ENCODE measurements around the gene SYNDIG1. TPM values are rescaled to one million over a fixed set of nuclear protein-coding genes. Genes with fewer than 3 reads are reported as not detected.

SYNDIG1 gene
- total and polyA plus RNA-seq, 2 donors (not counting 1 experiment from before 2014, with no cell fraction given): not detected

DNA sequence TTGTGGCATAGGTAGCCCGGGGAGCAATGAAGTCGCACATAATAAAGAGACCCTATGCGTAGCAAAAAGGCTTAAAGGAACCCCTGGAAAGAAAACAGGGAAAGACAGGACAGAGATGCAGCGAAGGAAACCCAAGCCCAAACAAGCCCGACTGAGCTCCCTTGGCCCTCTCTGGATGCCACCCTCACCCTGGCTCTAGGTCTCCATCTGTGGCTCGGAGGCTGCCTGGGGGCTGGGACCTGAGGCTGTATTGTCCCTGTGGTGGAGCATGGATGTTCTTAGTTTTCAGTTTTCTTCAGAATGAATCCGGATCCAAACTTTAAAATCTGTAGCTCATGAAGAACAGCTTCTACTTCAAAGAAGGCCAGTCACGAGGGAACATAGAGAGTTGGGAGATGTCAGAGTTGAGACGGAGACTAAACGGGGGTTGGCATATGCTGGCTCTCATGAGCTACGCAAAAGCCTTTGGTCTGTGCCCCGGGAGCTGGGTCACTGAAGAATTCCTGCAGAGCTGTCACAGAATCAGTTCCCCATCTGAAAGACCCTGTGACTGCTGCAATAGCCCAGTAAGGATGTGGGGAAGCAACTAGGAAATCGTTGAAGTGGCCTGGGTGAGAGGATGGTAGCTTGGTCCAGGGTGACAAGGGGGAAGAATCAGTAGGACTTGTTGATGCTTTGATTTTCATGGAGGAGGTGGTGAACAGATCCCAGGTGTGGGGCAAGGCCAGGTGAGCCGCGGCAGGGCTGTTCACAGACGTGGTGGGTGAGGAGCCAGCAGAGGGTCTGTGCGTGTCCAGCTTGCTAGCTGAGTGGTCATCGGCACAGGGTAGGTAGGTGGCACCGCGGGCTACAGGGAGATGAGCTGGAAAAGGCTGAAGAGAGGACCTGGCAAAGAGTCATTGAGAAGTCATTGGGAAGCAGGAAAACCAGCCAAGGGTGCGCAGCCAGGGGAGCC, 35.2 kb downstream of the SYNDIG1 start:
- H3K4me3 ChIP-seq (ENCODE audit: control extremely low read depth in 1 of 5, extremely low read depth in 1 of 5, insufficient read depth in 1 of 5, low read depth in 2 of 5, low read length in 4 of 5): no peak overlapping the region
- H3K27me3 ChIP-seq (replicated peaks in 1 of 4; ENCODE audit: control extremely low read depth in 1 of 4, control insufficient read depth in 3 of 4, insufficient read depth in 4 of 4, low read length in 3 of 4): no peaks in the 10 kb centered on the region
- H3K36me3 ChIP-seq (replicated peaks in 1 of 2; ENCODE audit: control extremely low read depth in 1 of 2, control insufficient read depth in 1 of 2, extremely low read depth in 1 of 2, insufficient read depth in 2 of 2, low read length in 1 of 2): no peaks in the 10 kb centered on the region
- no peak for DNase-seq
- no peaks in the 10 kb centered on the region for H4K20me1 ChIP-seq (ENCODE audit: control insufficient read depth, insufficient read depth, low read length, poor library complexity, severe bottlenecking)
- H2AFZ ChIP-seq (ENCODE audit: insufficient read depth, low read depth, low read length, poor library complexity, severe bottlenecking): no peak overlapping the region
- Mint-ChIP-seq H3K4me3 (no peak overlapping the region), H3K27ac (no peak overlapping the region), H3K9me3 (ENCODE audit: insufficient read depth) (no peaks in the 10 kb centered on the region), H3K4me1 (no peaks in the 10 kb centered on the region), H3K27me3 (peaks cover 11% of the 10 kb centered on the region)
- no peak for ATAC-seq (ENCODE audit: low read depth)
- 85% methylated on average over 21 of the region's 21 CpGs for WGBS (ENCODE audit: insufficient coverage)
- no peaks in the 10 kb centered on the region for H3K9me3 ChIP-seq (ENCODE audit: control extremely low read depth in 1 of 3, control insufficient read depth in 2 of 3, insufficient read depth in 1 of 3, low read length in 2 of 3)
- intact Hi-C loops (cut with micrococcal nuclease): no loop called here
- no peak overlapping the region for H3K9ac ChIP-seq (ENCODE audit: low read length)
- H3K79me2 ChIP-seq (ENCODE audit: control insufficient read depth, insufficient read depth, low read length): no peaks in the 10 kb centered on the region
- CTCF ChIA-PET: no interaction called here
- no peak for TF ChIP-seq EZH2 (IDR thresholded peaks at IDR 0.05; ENCODE audit: borderline replicate concordance, insufficient read depth, low read depth, low read length, poor library complexity, severe bottlenecking)
- TF ChIP-seq, protein P1, sequence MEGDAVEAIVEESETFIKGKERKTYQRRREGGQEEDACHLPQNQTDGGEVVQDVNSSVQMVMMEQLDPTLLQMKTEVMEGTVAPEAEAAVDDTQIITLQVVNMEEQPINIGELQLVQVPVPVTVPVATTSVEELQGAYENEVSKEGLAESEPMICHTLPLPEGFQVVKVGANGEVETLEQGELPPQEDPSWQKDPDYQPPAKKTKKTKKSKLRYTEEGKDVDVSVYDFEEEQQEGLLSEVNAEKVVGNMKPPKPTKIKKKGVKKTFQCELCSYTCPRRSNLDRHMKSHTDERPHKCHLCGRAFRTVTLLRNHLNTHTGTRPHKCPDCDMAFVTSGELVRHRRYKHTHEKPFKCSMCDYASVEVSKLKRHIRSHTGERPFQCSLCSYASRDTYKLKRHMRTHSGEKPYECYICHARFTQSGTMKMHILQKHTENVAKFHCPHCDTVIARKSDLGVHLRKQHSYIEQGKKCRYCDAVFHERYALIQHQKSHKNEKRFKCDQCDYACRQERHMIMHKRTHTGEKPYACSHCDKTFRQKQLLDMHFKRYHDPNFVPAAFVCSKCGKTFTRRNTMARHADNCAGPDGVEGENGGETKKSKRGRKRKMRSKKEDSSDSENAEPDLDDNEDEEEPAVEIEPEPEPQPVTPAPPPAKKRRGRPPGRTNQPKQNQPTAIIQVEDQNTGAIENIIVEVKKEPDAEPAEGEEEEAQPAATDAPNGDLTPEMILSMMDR (IDR thresholded peaks at IDR 0.05): no peak
- POLR2A ChIA-PET: no interaction called here
- H3K4me1 ChIP-seq (ENCODE audit: control insufficient read depth in 2 of 2, insufficient read depth in 2 of 2, low read length in 2 of 2): no peaks in the 10 kb centered on the region
- no peak overlapping the region for H3K27ac ChIP-seq (ENCODE audit: low read length in 2 of 2)
- H3K4me2 ChIP-seq (replicated peaks; ENCODE audit: low read depth, low read length, poor library complexity, severe bottlenecking): no peak overlapping the region

DNA sequence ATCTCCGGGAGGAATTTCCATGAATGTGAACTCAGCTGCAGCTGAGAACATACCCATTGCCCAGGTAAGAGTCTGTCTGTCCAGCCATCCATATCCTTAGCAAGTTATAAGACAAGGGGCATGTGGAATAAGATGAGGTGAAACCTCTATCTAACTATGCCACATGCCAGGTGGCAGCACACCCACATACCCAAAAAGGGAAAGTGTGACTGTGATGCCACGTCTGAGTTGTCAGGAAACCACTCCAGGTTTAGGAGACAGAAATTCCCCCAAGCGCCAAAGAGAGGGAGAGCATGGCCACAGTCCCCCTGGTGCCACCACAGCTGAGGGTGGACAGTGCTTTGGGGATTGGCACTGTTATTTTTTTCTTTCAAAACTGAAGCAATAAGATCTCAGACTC, 36.7 kb downstream of the SYNDIG1 start:
- Mint-ChIP-seq H3K4me3 (no peak overlapping the region), H3K9me3 (ENCODE audit: insufficient read depth) (no peaks in the 10 kb centered on the region), H3K4me1 (no peaks in the 10 kb centered on the region), H3K27me3 (peaks cover 11% of the 10 kb centered on the region), H3K27ac (no peak overlapping the region)
- H3K36me3 ChIP-seq (replicated peaks in 1 of 2; ENCODE audit: control extremely low read depth in 1 of 2, control insufficient read depth in 1 of 2, extremely low read depth in 1 of 2, insufficient read depth in 2 of 2, low read length in 1 of 2): no peaks in the 10 kb centered on the region
- ChIA-PET POLR2A (no interaction called here), CTCF (no interaction called here)
- no peak overlapping the region for H3K27ac ChIP-seq (ENCODE audit: low read length in 2 of 2)
- H4K20me1 ChIP-seq (ENCODE audit: control insufficient read depth, insufficient read depth, low read length, poor library complexity, severe bottlenecking): no peaks in the 10 kb centered on the region
- no peaks in the 10 kb centered on the region for H3K4me1 ChIP-seq (ENCODE audit: control insufficient read depth in 2 of 2, insufficient read depth in 2 of 2, low read length in 2 of 2)
- no peak overlapping the region for H3K4me3 ChIP-seq (ENCODE audit: control extremely low read depth in 1 of 5, extremely low read depth in 1 of 5, insufficient read depth in 1 of 5, low read depth in 2 of 5, low read length in 4 of 5)
- no peak for TF ChIP-seq EZH2 (IDR thresholded peaks at IDR 0.05; ENCODE audit: borderline replicate concordance, insufficient read depth, low read depth, low read length, poor library complexity, severe bottlenecking)
- TF ChIP-seq, protein P1 (IDR thresholded peaks at IDR 0.05): no peak
- H3K9ac ChIP-seq (ENCODE audit: low read length): no peak overlapping the region
- H3K27me3 ChIP-seq (replicated peaks in 1 of 4; ENCODE audit: control extremely low read depth in 1 of 4, control insufficient read depth in 3 of 4, insufficient read depth in 4 of 4, low read length in 3 of 4): no peaks in the 10 kb centered on the region
- no peaks in the 10 kb centered on the region for H3K79me2 ChIP-seq (ENCODE audit: control insufficient read depth, insufficient read depth, low read length)
- DNase-seq: no peak
- H3K9me3 ChIP-seq (ENCODE audit: control extremely low read depth in 1 of 3, control insufficient read depth in 2 of 3, insufficient read depth in 1 of 3, low read length in 2 of 3): no peaks in the 10 kb centered on the region
- H3K4me2 ChIP-seq (replicated peaks; ENCODE audit: low read depth, low read length, poor library complexity, severe bottlenecking): no peak overlapping the region
- intact Hi-C loops (cut with micrococcal nuclease): no loop called here
- no peak for ATAC-seq (ENCODE audit: low read depth)
- 100% methylated on average over 1 of the region's 3 CpGs for WGBS (ENCODE audit: insufficient coverage)
- no peak overlapping the region for H2AFZ ChIP-seq (ENCODE audit: insufficient read depth, low read depth, low read length, poor library complexity, severe bottlenecking)
